Mesothelial cell of epicardium (in vitro differentiated cells): ENCODE data around the gene GPR3. TPM values are rescaled to one million over a fixed set of nuclear protein-coding genes. Genes with fewer than 3 reads are reported as not detected.
"Not testable (repeated sequence)": the region's sequence is repeated elsewhere in the genome, so short reads cannot be mapped to it uniquely, and the experiment has no call there.

Source experiments
- DNase-seq, 2 experiments: peaks; one replicate each; pipeline ENCODE4 v3.0.0; 2021; ENCODE audit warnings: low spot score in 2 of 2; ENCODE audit not compliant: unreplicated experiment in 2 of 2
- H3K27ac Mint-ChIP-seq: 2 replicates; pipeline ENCODE4 v1.8.0; 2021; ENCODE audit warnings: mixed read lengths
- H3K27me3 Mint-ChIP-seq: 2 replicates; pipeline ENCODE4 v1.8.0; 2021; ENCODE audit warnings: low read depth, mixed read lengths
- H3K36me3 Mint-ChIP-seq: 2 replicates; pipeline ENCODE4 v1.8.0; 2021; ENCODE audit warnings: mixed read lengths
- H3K4me1 Mint-ChIP-seq: 2 replicates; pipeline ENCODE4 v1.8.0; 2021; ENCODE audit warnings: mixed read lengths
- H3K4me3 Mint-ChIP-seq: 2 replicates; pipeline ENCODE4 v1.8.0; 2021; ENCODE audit warnings: mild to moderate bottlenecking, moderate library complexity, mixed read lengths
- H3K9me3 Mint-ChIP-seq: 2 replicates; pipeline ENCODE4 v1.8.0; 2021; ENCODE audit warnings: mixed read lengths
- CTCF ChIP-seq: fragments of 200-600 bp; sonication (generic); IDR thresholded peaks from one replicate; pipeline ENCODE4 v1.5.0; 2021; ENCODE audit warnings: antibody characterized with exemption; ENCODE audit not compliant: unreplicated experiment
- total RNA-seq: library from RNA; stranded (reverse); gene quantifications from 3 replicates; pipeline ENCODE4 v1.2.1, GENCODE V29; 2021

The GPR3 gene
- total RNA-seq, 1 donor from 2014 or later = 1.7 TPM

GRCh38 chr1:27380224-27380623, 12.2 kb upstream of the GPR3 start:
- Mint-ChIP-seq H3K27ac (no peak overlapping the region), H3K36me3 (no peaks in the 10 kb centered on the region), H3K4me3 (no peak overlapping the region), H3K27me3 (peaks cover 16% of the 10 kb centered on the region), H3K9me3 (no peaks in the 10 kb centered on the region), H3K4me1 (peaks cover 8% of the 10 kb centered on the region)
- TF ChIP-seq CTCF = no peak
- DNase-seq = no peak

GRCh38 chr1:27380766-27381733, 11.4 kb upstream of the GPR3 start:
- no peak overlapping the region for H3K4me3 Mint-ChIP-seq
- H3K4me1 Mint-ChIP-seq = peaks cover 8% of the 10 kb centered on the region
- H3K27me3 Mint-ChIP-seq = peaks cover 16% of the 10 kb centered on the region
- no peaks in the 10 kb centered on the region for H3K9me3 Mint-ChIP-seq
- no peak for DNase-seq
- H3K36me3 Mint-ChIP-seq = no peaks in the 10 kb centered on the region
- no peak for TF ChIP-seq CTCF
- no peak overlapping the region for H3K27ac Mint-ChIP-seq

DNA sequence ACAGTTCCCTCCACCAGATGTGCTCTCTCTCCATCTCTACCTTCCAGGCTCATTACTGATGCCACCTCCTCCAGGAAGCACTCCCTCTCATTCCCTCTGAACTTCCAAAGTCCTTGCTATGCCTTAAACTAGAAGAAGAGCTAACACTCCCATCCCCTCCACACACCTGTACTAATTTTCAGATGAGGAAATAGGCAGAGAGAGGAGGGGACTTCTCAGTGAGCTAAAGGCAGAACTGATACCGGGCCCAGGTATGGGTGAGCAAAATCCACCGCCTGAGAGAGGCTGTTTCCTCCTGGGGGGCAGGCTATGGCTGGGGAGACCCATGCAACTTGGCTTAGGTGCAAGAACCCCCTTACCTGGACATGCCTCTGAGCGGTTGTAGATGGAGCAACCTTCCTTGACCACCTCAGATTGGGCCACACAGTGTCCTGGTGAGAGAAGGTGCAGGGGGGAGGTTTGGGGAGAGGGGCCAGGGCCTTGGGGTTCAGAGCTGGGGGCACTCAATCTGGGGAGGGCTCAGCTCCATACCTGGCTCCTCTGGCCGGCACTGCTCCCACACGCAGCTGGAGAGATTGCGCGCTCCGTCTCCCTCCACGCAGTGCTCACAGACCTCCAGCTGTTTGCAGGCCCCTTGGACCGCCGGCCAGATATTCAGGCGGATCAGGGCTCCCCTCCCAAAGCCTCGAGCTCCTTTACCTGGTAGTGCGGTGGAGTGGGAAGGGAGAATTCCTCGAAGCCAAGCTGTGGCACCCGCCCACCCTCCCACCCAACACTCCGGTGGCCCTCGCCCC, 10.3 kb upstream of the GPR3 start:
- Mint-ChIP-seq H3K27ac (no peak overlapping the region), H3K27me3 (peaks cover 16% of the 10 kb centered on the region), H3K4me3 (no peak overlapping the region), H3K36me3 (no peaks in the 10 kb centered on the region), H3K4me1 (peaks cover 8% of the 10 kb centered on the region), H3K9me3 (no peaks in the 10 kb centered on the region)
- no peak for DNase-seq
- TF ChIP-seq CTCF = no peak

- peak in 1 of 2 experiments; percentile 79 for DNase-seq
- no peaks in the 10 kb centered on the region for H3K9me3 Mint-ChIP-seq
- H3K27me3 Mint-ChIP-seq = peaks cover 16% of the 10 kb centered on the region
- peak within 1 kb of the TSS; percentile 48 for H3K4me3 Mint-ChIP-seq
- TF ChIP-seq CTCF = no peak
- H3K36me3 Mint-ChIP-seq = no peaks in the 10 kb centered on the region
- H3K27ac Mint-ChIP-seq = no peak within 1 kb of the TSS
- H3K4me1 Mint-ChIP-seq = peaks cover 7% of the 10 kb centered on the region
These were observed 9.3 kb upstream of the GPR3 start, which contains the start of gene CD164L2 for GRCh38 chr1:27383039-27383605. Gene CD164L2, minus strand, starts transcription at chr1:27383333. Its CDS starts 94 bp downstream, at chr1:27383239.

GRCh38 chr1:27383661-27384060, 8.8 kb upstream of the GPR3 start:
- peaks cover 7% of the 10 kb centered on the region for H3K4me1 Mint-ChIP-seq
- H3K4me3 Mint-ChIP-seq = no peak overlapping the region
- no peak for TF ChIP-seq CTCF

GRCh38 chr1:27384797-27385196, 7.6 kb upstream of the GPR3 start:
- DNase-seq, H3K4me1 Mint-ChIP-seq, H3K4me3 Mint-ChIP-seq, H3K9me3 Mint-ChIP-seq, H3K27ac Mint-ChIP-seq, H3K36me3 Mint-ChIP-seq: not testable (repeated sequence)
- peaks cover 16% of the 10 kb centered on the region for H3K27me3 Mint-ChIP-seq

More at GRCh38 chr1:27383661-27384060, 8.8 kb upstream of the GPR3 start:
- DNase-seq = no peak
- Mint-ChIP-seq H3K9me3 (no peaks in the 10 kb centered on the region), H3K36me3 (no peaks in the 10 kb centered on the region), H3K27me3 (peaks cover 16% of the 10 kb centered on the region), H3K27ac (no peak overlapping the region)
